LNCaP clone FGC (cell line): ENCODE measurements around the gene RAB9A.

Experiments
- DNase-seq: peaks from one replicate; pipeline ENCODE4 v3.0.0-alpha.2; 2011; ENCODE audit warnings: low read depth
- H3K4me3 ChIP-seq: 2 replicates; pipeline ENCODE4 v1.5.1; 2011; ENCODE audit warnings: mild to moderate bottlenecking, low read depth, low read length, control low read depth
- CTCF ChIP-seq: IDR thresholded peaks from 2 replicates; pipeline ENCODE4 v1.5.1; 2012; ENCODE audit warnings: mild to moderate bottlenecking; ENCODE audit not compliant: control insufficient read depth, insufficient read depth; ENCODE audit errors: extremely low read depth

Gene RAB9A

GRCh38 chrX:13650318-13650717 is 38.6 kb upstream of the RAB9A start:
- TF ChIP-seq CTCF = no peak
- DNase-seq = no peak
- H3K4me3 ChIP-seq = no peak overlapping the region

- TF ChIP-seq CTCF = no peak
- no peak overlapping the region for H3K4me3 ChIP-seq
- DNase-seq = no peak
Observed at GRCh38 chrX:13651150-13651549, 37.8 kb upstream of the RAB9A start.

- H3K4me3 ChIP-seq = peak overlapping the region; percentile 67
- TF ChIP-seq CTCF = no peak
- no peak for DNase-seq
Observed at GRCh38 chrX:13652287-13652793, 36.6 kb upstream of the RAB9A start.

- no peak for TF ChIP-seq CTCF
- peak; percentile 83 for DNase-seq
- H3K4me3 ChIP-seq = peak within 1 kb of the TSS; percentile 67
Observed at GRCh38 chrX:13652850-13653693, 35.9 kb upstream of the RAB9A start, which contains the start of gene TCEANC. Gene TCEANC, plus strand, starts transcription at chrX:13653141. Its CDS starts 9,368 bp downstream, at chrX:13662509.

- TF ChIP-seq CTCF = no peak
- DNase-seq = no peak
- peak overlapping the region; percentile 67 for H3K4me3 ChIP-seq
Observed at GRCh38 chrX:13654116-13654515, 34.8 kb upstream of the RAB9A start.

- DNase-seq = no peak
- no peak overlapping the region for H3K4me3 ChIP-seq
- no peak for TF ChIP-seq CTCF
Observed at GRCh38 chrX:13655674-13656073, 33.3 kb upstream of the RAB9A start.
